Suppressor macrophage treated with lipopolysaccharide for 4 hours (primary cell): ENCODE measurements around the gene NPTN.
"Not testable (repeated sequence)": the region's sequence is repeated elsewhere in the genome, so short reads cannot be mapped to it uniquely, and the experiment has no call there.

Source experiments
- DNase-seq: peaks from one replicate; pipeline ENCODE4 v3.0.0-alpha.2; 2020

Gene NPTN

GRCh38 chr15:73600413-73601335 lies 32.5 kb downstream of the NPTN start:
- no peak for DNase-seq

DNA sequence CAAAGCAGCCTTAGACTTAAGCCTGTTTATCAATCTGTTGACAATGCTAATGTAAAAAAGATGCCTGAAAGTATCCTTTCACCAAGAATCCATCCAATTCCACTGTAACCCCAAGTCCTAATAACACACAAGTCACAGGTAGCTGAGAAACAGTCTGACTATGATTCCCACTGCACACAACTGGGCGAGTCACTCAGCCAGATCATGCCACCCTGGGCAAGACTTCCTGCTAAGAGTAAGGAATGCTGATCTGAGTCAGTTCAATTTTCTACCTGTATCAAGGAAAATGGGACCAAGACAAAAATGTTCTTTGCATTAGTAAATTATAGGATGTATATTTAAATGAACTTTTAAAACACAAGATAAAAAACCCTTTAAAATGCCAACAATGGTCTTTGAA lies 33.3 kb downstream of the NPTN start:
- no peak for DNase-seq

- no peak for DNase-seq
These were observed 34.5 kb downstream of the NPTN start for GRCh38 chr15:73598530-73599160.

DNA sequence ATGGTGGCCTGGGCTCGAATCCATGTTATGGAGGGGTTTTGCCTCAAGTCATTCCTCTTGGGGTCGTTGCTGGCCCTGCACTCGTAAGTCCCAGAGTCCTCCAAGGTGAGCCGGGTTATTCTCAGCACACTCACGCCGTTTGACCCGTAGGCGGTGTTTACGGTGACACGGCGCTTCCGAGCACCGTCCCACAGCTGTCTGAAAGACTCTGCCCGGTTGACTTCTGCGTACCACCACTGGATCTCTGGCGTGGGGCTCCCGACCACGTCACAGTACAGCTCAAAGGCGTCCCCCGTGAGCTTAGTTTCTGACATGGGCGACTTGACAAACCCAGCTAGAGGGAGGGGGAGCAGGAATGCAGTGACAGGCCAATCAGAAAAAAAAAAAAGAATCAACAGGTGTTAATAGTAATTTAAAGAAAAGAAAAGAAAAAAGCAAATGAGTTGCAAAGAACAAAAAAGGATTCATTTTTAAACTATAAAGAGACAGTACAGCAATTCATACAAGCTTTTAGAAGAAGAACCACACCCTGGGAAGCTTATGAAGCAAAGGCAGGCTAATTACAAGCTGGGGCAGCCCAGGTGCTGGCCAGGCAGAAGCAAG lies 36.1 kb downstream of the NPTN start:
- no peak for DNase-seq

DNA sequence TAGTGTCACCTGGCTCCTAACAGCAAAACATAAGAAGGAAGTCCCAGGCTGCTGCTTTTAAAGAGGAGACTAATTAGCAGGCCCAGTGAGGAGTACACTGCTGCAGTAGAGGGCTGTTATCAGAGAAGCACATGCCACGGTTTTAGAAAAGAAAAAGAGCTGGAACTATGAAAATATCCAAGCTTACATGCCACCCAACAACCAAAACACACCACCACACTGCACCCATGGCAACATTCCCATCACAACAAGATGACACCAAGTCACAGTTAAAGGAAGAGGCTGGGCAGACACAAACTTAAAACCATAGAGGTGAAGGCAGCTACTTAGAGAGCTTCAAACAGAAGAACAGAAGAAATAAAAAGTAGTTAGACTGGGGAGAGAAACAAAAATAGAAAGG lies 37.0 kb downstream of the NPTN start:
- DNase-seq = no peak

GRCh38 chr15:73594109-73594508 lies 39.1 kb downstream of the NPTN start:
- DNase-seq = no peak

DNA sequence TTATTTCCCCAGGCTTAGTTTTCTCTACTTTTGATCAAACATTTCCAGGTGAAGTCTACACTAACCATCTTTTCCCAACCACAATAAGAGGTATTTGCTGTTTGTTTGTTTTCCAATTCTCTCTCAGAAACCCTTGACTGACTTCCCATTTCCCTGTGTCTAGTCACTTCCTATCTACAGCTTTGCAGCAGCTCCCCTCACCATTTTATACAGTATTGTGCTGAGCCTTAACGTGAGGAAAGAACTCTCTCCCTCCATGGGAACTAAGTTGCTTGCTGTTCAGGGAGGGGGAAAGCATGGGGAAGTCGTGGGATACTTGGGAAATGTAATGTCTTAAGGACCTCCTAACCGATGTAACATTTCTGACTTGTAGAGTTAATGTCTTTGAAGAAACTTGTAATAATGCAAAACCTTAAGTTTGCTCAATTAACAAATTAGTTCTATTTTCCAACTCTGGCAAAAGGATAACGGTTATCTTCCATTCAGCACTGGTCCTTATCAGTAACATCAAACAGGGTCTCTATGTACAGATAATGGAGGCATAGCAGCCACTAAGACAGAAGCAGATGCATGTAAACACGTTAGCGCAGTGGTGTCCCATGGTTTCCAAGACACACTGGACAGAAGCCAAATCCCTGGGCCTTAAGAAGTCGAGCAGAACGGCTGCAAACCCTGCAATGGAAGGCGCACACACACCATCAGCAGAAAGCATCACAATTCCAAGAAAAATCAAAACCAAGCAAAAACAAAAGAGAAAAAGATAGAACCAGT lies 39.7 kb downstream of the NPTN start:
- DNase-seq = no peak

DNA sequence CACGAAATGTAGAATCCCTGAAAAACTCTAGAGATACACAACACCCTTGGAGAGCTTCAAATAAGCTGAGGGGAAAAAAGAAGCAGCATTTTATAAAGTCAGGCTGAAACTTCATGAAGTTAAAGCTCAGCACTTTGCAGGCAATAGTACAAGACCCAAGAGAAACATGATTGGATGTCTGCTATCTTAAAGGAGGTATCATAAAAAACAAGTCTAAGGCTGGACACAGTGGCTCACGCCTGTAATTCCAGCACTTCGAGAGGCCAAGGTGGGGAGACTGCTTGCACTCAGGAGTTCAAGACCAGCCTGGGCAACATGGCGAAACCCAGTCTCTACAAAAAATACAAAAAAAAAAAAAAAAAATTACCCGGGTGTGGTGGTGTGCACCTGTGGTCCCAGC lies 42.9 kb downstream of the NPTN start:
- DNase-seq = no peak

DNA sequence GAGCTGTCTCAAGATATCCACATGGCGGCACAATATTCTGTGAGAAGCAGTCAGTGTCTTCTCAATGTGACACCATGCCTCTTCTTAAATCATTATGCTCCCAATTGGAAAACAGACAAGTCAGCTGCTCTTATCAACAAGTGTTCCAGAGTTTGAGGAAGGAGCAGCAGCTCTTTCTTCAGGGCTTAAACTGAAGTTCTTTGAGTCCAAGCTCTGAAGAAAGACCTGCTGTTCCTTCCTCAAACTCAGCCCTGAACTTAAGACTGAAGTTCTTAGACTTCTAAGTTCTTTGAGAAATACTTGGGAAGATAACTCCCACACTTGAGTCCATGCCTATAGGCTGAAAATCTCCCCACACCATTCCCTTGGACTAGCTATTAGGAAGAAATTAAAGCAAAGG lies 43.4 kb downstream of the NPTN start:
- DNase-seq = no peak

DNA sequence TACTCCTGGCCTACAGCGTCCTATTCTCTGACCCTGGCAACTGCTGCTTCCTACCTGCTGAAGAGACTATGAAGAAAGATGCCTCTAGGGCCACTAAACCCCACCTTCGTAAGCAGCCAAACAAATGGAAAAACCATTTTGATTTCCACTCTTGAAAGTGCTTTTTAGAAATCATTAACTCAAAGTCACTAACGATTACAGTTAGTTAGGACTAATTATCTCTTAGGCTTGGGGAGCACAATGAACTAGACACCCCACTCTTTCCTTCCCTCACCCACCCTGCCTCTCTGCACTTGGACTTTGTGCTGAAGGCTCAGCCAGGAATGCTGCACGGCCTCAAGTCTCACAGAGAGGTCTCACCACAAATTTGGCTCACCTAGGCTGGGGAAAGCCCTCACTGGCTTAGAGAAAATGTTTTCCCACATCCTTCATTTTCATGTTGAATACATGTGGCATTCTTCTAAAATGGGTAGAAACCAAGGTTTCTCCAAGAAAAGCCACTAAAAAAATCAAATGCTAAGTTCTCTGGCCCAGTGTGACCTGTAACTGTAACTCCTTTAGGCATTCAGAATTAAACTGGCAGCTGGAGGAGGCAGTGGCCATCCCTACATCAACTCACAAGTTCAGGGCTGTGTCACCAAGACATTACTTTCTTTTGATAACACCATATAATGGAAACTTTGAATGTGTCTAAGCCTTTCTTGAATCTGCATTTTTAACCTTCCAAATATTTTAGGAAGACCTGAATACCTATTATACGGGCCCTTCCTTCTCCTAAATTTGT lies 47.1 kb downstream of the NPTN start:
- no peak for DNase-seq

GRCh38 chr15:73584699-73585420 lies 48.3 kb downstream of the NPTN start:
- DNase-seq = no peak

DNA sequence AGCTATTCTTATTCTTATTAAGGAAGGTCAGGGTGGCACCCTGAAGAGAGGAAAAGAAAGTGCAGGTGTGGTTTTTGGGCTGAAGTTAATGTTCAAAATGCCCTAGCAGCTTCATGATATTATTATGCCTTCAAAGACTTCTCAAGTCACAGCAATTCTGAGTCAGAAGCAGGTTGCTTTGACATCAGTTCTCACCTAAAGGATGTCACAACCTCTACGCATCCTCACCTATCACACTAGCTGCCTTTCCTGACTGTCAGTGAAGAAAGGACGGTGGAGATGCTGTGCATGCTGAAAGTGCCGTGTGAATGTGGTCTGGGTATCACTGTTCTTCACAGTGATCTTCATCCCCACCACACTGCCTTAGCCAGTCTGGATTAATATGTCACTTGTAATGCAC lies 49.6 kb downstream of the NPTN start:
- no peak for DNase-seq

DNA sequence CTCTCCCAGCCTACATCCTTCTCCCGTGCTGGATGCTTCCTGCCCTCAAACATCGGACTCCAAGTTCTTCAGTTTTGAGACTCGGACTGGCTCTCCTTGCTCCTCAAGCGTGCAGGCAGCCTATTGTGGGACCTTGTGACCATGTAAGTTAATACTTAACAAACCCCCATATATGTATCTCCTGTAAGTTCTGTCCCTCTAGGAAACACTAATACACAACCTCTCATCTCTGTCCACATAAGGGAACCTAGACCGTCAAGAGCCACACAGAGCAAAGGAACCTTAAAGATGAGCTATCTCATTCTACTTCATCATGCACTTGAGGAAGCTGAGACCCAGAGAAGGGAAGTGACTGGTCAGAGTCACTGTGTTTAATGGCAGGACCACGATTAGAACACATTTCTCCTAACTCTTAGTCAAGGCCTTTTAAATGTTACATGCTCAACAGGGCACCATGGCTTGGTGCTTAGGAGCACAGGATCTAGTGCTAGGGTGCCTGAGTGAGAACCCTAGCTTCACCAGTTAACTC lies 50.3 kb downstream of the NPTN start:
- DNase-seq = peak; percentile 35

- DNase-seq = no peak
These were observed 55.2 kb downstream of the NPTN start for GRCh38 chr15:73578026-73578425.

DNA sequence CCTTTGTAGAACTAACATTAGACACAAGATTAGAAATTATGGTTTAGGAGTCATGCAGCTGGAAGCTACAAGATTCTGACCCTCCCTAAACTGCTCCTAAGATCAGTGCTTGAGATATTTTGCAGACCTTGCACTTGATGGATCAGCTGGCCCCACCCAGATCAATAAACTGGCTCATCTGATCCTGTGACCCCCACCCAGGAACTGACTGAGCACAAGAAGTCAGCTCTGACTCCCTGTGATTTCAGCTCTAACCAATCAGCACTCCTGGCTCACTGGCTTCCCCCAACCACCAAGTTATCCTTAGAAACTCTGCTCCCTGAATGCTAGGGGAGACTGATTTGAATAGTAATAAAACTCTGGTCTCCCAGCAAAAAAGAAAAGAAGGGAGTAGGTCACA lies 55.6 kb downstream of the NPTN start:
- not testable (repeated sequence) for DNase-seq

- no peak for DNase-seq
These were observed 57.4 kb downstream of the NPTN start for GRCh38 chr15:73575636-73576247.

DNA sequence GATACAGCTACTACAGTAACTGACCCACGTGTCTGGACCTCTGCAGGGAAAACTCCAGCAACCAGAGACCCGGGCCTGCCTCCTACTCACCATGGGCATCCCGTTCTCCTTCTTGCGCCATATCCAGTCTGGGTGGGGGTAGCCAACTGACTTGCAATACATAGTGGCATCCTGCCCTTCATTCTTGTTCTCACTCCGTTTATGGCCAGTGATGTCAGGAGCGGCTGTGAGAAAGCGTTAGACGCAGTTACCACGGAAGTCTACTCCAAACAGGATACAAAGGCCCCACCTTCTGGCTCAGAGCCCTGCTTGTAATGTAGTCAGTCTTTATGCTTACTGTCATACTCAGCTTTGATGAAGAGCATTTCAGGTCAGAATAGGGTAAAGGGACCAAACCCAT lies 59.6 kb downstream of the NPTN start:
- DNase-seq = no peak

DNA sequence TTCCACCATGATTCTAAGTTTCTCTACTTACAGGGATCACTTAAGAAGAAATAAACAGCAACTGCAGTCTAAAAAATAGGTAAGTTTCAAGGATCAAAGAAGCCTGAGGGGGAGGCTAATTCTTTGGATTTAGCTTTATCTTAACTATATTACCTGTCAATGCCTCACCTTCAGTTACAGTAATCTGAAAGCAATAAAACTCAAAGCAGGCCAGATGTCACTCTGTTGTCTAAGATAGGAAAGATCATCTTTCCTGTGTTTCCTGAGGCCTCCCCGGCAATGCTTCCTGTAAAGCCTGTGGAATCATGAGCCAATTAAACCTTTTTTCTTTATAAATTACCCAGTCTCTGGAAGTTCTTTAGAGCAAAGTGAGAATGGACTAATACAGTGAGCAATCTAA lies 60.2 kb downstream of the NPTN start:
- no peak for DNase-seq

GRCh38 chr15:73572296-73572695 lies 60.9 kb downstream of the NPTN start:
- DNase-seq = no peak

- DNase-seq = no peak
These were observed 61.8 kb downstream of the NPTN start for GRCh38 chr15:73571346-73571745.
